GM06990 (cell line): ENCODE data around the gene PTPRT.
A peak's percentile ranks its signal among the peaks of the same experiment; 100 is the strongest.

Source experiments
- DNase-seq: peaks from one replicate; pipeline ENCODE4 v3.0.0-alpha.2; 2011; ENCODE audit not compliant: insufficient read length; ENCODE audit errors: extremely low read depth
- H3K27me3 ChIP-seq: replicated peaks from 2 replicates; pipeline ENCODE4 v1.6.0; 2011; ENCODE audit warnings: low read length; ENCODE audit not compliant: control insufficient read depth, insufficient read depth
- H3K36me3 ChIP-seq: 2 replicates; pipeline ENCODE4 v1.5.1; 2011; ENCODE audit warnings: low read length; ENCODE audit not compliant: control insufficient read depth, insufficient read depth
- H3K4me3 ChIP-seq: replicated peaks from 2 replicates; pipeline ENCODE4 v1.5.1; 2011; ENCODE audit warnings: low read depth, mild to moderate bottlenecking, control low read depth, low read length
- TF ChIP-seq, protein P1 (sequence below): IDR thresholded peaks from 2 replicates; pipeline ENCODE4 v1.5.1; 2011; ENCODE audit warnings: low read length, control low read depth, mild to moderate bottlenecking, inconsistent platforms; ENCODE audit not compliant: insufficient read depth, poor library complexity, severe bottlenecking

Gene PTPRT

GRCh38 chr20:42700372-42700771, 489.3 kb downstream of the PTPRT start:
- Histone ChIP-seq H3K27me3 (no peaks in the 10 kb centered on the region), H3K36me3 (no peaks in the 10 kb centered on the region), H3K4me3 (no peak overlapping the region)
- DNase-seq = no peak
- TF ChIP-seq, protein P1, sequence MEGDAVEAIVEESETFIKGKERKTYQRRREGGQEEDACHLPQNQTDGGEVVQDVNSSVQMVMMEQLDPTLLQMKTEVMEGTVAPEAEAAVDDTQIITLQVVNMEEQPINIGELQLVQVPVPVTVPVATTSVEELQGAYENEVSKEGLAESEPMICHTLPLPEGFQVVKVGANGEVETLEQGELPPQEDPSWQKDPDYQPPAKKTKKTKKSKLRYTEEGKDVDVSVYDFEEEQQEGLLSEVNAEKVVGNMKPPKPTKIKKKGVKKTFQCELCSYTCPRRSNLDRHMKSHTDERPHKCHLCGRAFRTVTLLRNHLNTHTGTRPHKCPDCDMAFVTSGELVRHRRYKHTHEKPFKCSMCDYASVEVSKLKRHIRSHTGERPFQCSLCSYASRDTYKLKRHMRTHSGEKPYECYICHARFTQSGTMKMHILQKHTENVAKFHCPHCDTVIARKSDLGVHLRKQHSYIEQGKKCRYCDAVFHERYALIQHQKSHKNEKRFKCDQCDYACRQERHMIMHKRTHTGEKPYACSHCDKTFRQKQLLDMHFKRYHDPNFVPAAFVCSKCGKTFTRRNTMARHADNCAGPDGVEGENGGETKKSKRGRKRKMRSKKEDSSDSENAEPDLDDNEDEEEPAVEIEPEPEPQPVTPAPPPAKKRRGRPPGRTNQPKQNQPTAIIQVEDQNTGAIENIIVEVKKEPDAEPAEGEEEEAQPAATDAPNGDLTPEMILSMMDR = no peak

GRCh38 chr20:42697962-42698361, 491.7 kb downstream of the PTPRT start:
- no peaks in the 10 kb centered on the region for H3K36me3 ChIP-seq
- no peaks in the 10 kb centered on the region for H3K27me3 ChIP-seq
- no peak overlapping the region for H3K4me3 ChIP-seq
- TF ChIP-seq, protein P1 = no peak
- DNase-seq = no peak

DNA sequence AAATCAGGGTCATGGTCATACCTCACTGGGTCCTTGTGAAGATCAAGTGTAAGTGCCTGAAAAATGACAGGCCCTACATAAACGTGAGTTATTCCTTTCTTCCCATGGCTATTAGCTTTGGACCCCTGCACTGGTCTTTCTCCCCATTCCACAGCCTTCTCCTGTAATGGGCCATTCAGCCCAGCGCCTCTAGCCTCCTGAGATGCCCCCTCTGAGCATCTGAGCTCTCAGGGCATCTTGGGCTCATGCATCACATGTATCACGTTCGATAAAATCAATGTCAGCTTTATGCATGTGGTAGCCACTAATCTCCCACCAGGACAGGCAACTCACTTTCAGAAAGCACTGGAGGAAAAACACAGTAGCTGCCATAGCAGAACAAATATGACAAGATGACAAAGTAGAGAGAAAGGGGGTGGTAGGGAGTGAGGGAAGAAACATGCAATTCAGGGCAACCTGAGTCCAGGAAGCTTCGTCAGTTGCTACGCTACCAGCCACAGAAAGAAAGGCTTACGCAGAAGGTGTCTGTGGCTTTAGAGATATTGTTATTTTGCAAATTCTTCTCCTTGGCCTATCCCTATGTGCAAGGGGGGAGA, 498.8 kb downstream of the PTPRT start:
- DNase-seq = no peak
- H3K27me3 ChIP-seq = no peaks in the 10 kb centered on the region
- TF ChIP-seq, protein P1 = no peak
- no peak overlapping the region for H3K4me3 ChIP-seq
- H3K36me3 ChIP-seq = no peaks in the 10 kb centered on the region

DNA sequence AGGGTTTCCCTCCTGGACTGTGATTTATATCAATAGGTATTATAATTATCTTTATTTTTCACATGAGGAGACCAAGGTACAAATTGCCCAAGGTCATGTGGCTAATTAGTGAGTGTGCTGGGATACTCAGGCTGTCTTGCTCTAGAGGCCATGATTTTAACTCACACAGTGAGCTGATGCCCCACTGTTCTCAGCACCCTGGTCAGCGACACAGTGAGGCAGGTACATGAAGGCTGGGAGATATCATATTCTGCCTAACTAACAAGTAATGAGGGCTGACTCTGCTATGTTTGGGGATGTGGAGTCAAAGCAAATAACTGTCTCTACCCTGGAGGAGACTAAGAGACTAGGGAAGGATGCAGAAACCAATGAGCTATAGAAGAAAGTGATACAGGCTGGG, 501.1 kb downstream of the PTPRT start:
- Histone ChIP-seq H3K4me3 (no peak overlapping the region), H3K36me3 (no peaks in the 10 kb centered on the region), H3K27me3 (no peaks in the 10 kb centered on the region)
- TF ChIP-seq, protein P1 = no peak
- no peak for DNase-seq

- Histone ChIP-seq H3K4me3 (no peak overlapping the region), H3K27me3 (no peaks in the 10 kb centered on the region), H3K36me3 (no peaks in the 10 kb centered on the region)
- no peak for DNase-seq
- TF ChIP-seq, protein P1 = no peak
Measured at GRCh38 chr20:42686057-42686456, 503.6 kb downstream of the PTPRT start.

GRCh38 chr20:42678895-42679294, 510.8 kb downstream of the PTPRT start:
- no peaks in the 10 kb centered on the region for H3K36me3 ChIP-seq
- TF ChIP-seq, protein P1 = peak; percentile 34
- DNase-seq = no peak
- no peaks in the 10 kb centered on the region for H3K27me3 ChIP-seq
- H3K4me3 ChIP-seq = no peak overlapping the region
